H9 (cell line): ENCODE results near the gene PRR13. TPM values are rescaled to one million over a fixed set of nuclear protein-coding genes. Genes with fewer than 3 reads are reported as not detected.

Experiments
- DNase-seq: peaks from one replicate; pipeline ENCODE4 v3.0.0-alpha.2; 2017
- H2AFZ ChIP-seq: one replicate; pipeline ENCODE4 v1.6.1; 2013; ENCODE audit warnings: mild to moderate bottlenecking, low read length, control low read depth, moderate library complexity
- H2AK5ac ChIP-seq: 2 replicates; pipeline ENCODE4 v1.6.1; 2013; ENCODE audit warnings: low read length, control low read depth, mixed read lengths; ENCODE audit not compliant: insufficient read length
- H2BK120ac ChIP-seq: one replicate; pipeline ENCODE4 v1.6.1; 2013; ENCODE audit warnings: low read depth, mild to moderate bottlenecking, low read length, control low read depth, inconsistent platforms; ENCODE audit not compliant: poor library complexity, severe bottlenecking
- H2BK12ac ChIP-seq: 2 replicates; pipeline ENCODE4 v1.6.1; 2013; ENCODE audit warnings: low read length, control low read depth, mixed read lengths, low read depth; ENCODE audit not compliant: insufficient read length
- H2BK15ac ChIP-seq: 2 replicates; pipeline ENCODE4 v1.6.1; 2013; ENCODE audit warnings: low read depth, low read length, control low read depth
- H2BK20ac ChIP-seq: one replicate; pipeline ENCODE4 v1.6.1; 2013; ENCODE audit warnings: low read depth, mild to moderate bottlenecking, low read length, control low read depth, inconsistent platforms; ENCODE audit not compliant: poor library complexity, severe bottlenecking
- H2BK5ac ChIP-seq: 2 replicates; pipeline ENCODE4 v1.6.1; 2013; ENCODE audit warnings: low read length, control low read depth, mixed read lengths; ENCODE audit not compliant: insufficient read length
- H3K14ac ChIP-seq: 2 replicates; pipeline ENCODE4 v1.6.1; 2013; ENCODE audit warnings: low read length, control low read depth; ENCODE audit not compliant: insufficient read depth
- H3K18ac ChIP-seq: 2 replicates; pipeline ENCODE4 v1.6.1; 2013; ENCODE audit warnings: low read depth, mild to moderate bottlenecking, mixed read lengths, low read length, control low read depth; ENCODE audit not compliant: insufficient read length
- H3K23ac ChIP-seq: 2 replicates; pipeline ENCODE4 v1.6.1; 2013; ENCODE audit warnings: low read length, control low read depth, mixed read lengths, low read depth; ENCODE audit not compliant: insufficient read length
- H3K23me2 ChIP-seq: 2 replicates; pipeline ENCODE4 v1.6.1; 2013; ENCODE audit warnings: low read depth, mild to moderate bottlenecking, mixed read lengths, low read length, control low read depth; ENCODE audit not compliant: insufficient read length, poor library complexity, severe bottlenecking
- H3K27ac ChIP-seq: 2 replicates; pipeline ENCODE4 v1.5.1; 2013; ENCODE audit warnings: low read length, control low read depth, mixed read lengths, low read depth; ENCODE audit not compliant: insufficient read length
- H3K27me3 ChIP-seq: 2 replicates; pipeline ENCODE4 v1.6.1; 2013; ENCODE audit warnings: low read length, control low read depth, inconsistent platforms; ENCODE audit not compliant: insufficient read depth
- H3K4ac ChIP-seq: 2 replicates; pipeline ENCODE4 v1.6.1; 2013; ENCODE audit warnings: low read depth, mild to moderate bottlenecking, control low read depth, inconsistent platforms, low read length, moderate library complexity
- H3K4me1 ChIP-seq: 2 replicates; pipeline ENCODE4 v1.6.1; 2013; ENCODE audit warnings: low read length, control low read depth, inconsistent platforms; ENCODE audit not compliant: insufficient read depth
- H3K4me2 ChIP-seq: 2 replicates; pipeline ENCODE4 v1.6.1; 2013; ENCODE audit warnings: low read length, control low read depth, mixed read lengths; ENCODE audit not compliant: insufficient read length, insufficient read depth
- H3K56ac ChIP-seq: 2 replicates; pipeline ENCODE4 v1.6.1; 2013; ENCODE audit warnings: low read depth, mild to moderate bottlenecking, mixed read lengths, low read length, control low read depth; ENCODE audit not compliant: insufficient read length
- H3K79me1 ChIP-seq: 2 replicates; pipeline ENCODE4 v1.6.1; 2013; ENCODE audit warnings: low read depth, mild to moderate bottlenecking, moderate library complexity, low read length, control low read depth, inconsistent platforms; ENCODE audit not compliant: insufficient read depth, poor library complexity, severe bottlenecking
- H3K79me2 ChIP-seq: 2 replicates; pipeline ENCODE4 v1.6.1; 2013; ENCODE audit warnings: low read length, control low read depth, inconsistent platforms; ENCODE audit not compliant: insufficient read depth
- H3K9ac ChIP-seq: 2 replicates; pipeline ENCODE4 v1.6.1; 2013; ENCODE audit warnings: low read length, control low read depth, mixed read lengths; ENCODE audit not compliant: insufficient read length; ENCODE audit errors: extremely low read depth
- H3K9me3 ChIP-seq: one replicate; pipeline ENCODE4 v1.6.1; 2013; ENCODE audit warnings: low read depth, low read length, inconsistent platforms; ENCODE audit not compliant: control insufficient read depth
- H3T11ph ChIP-seq: one replicate; pipeline ENCODE4 v1.6.1; 2013; ENCODE audit warnings: mild to moderate bottlenecking, low read length, control low read depth, inconsistent platforms
- H4K20me1 ChIP-seq: one replicate; pipeline ENCODE4 v1.6.1; 2013; ENCODE audit not compliant: control insufficient read depth, insufficient read length, insufficient read depth
- H4K5ac ChIP-seq: 2 replicates; pipeline ENCODE4 v1.6.1; 2013; ENCODE audit warnings: low read depth, mild to moderate bottlenecking, mixed read lengths, low read length, control low read depth; ENCODE audit not compliant: insufficient read length
- H4K8ac ChIP-seq: replicated peaks from 2 replicates; pipeline ENCODE4 v1.6.1; 2013; ENCODE audit warnings: low read length, control low read depth, mixed read lengths, low read depth; ENCODE audit not compliant: insufficient read length
- H4K91ac ChIP-seq: 2 replicates; pipeline ENCODE4 v1.6.1; 2013; ENCODE audit warnings: low read depth, mild to moderate bottlenecking, moderate library complexity, mixed read lengths, low read length, control low read depth; ENCODE audit not compliant: insufficient read length
- H3K27ac Mint-ChIP-seq, 3 experiments: 2 replicates in 2 of 3; 3 replicates in 1 of 3; pipeline ENCODE4 v1.8.0; 2020 to 2021; ENCODE audit warnings: mixed read lengths in 3 of 3, mild to moderate bottlenecking in 1 of 3, moderate library complexity in 1 of 3
- H3K27me3 Mint-ChIP-seq: 2 replicates; pipeline ENCODE4 v1.8.0; 2021; ENCODE audit warnings: low read depth, mild to moderate bottlenecking, moderate library complexity, mixed read lengths
- H3K36me3 Mint-ChIP-seq, 3 experiments: 2 replicates in 2 of 3; 3 replicates in 1 of 3; pipeline ENCODE4 v1.8.0; 2020 to 2021; ENCODE audit warnings: low read depth in 3 of 3, mixed read lengths in 3 of 3; ENCODE audit not compliant: insufficient read depth in 1 of 3
- H3K4me1 Mint-ChIP-seq, 2 experiments: 2 replicates each; pipeline ENCODE4 v1.8.0; 2020; ENCODE audit warnings: mixed read lengths in 2 of 2
- H3K4me3 Mint-ChIP-seq, 2 experiments: 2 replicates in 1 of 2; 3 replicates in 1 of 2; pipeline ENCODE4 v1.8.0; 2020 to 2021; ENCODE audit warnings: mild to moderate bottlenecking in 2 of 2, mixed read lengths in 2 of 2, moderate library complexity in 1 of 2
- H3K9me3 Mint-ChIP-seq, 2 experiments: 2 replicates in 1 of 2; 3 replicates in 1 of 2; pipeline ENCODE4 v1.8.0; 2020; ENCODE audit warnings: mild to moderate bottlenecking in 2 of 2, mixed read lengths in 2 of 2, moderate library complexity in 1 of 2
- CTCF ChIP-seq: fragments of 200-600 bp; sonication (generic); conservative IDR thresholded peaks from 3 replicates; pipeline ENCODE4 v1.8.0; 2021; ENCODE audit warnings: antibody characterized with exemption, mild to moderate bottlenecking
- WGBS: extraction: QIAGEN DNeasy Blood & Tissue Kit; methylation state at CpG from one replicate; pipeline ENCODE4 v1.1.7; 2013; ENCODE audit warnings: missing lambda C conversion rate, low lambda C conversion rate, mixed read lengths; ENCODE audit not compliant: insufficient read length; ENCODE audit errors: extremely low coverage; 5-methylcytosine and 5-hydroxymethylcytosine counted together
- total RNA-seq: library from RNA; stranded (reverse); gene quantifications from 2 replicates; pipeline ENCODE4 v1.2.1, GENCODE V29; 2021

The PRR13 gene
- total RNA-seq, 1 experiment from 2014 or later, result 147 TPM

GRCh38 chr12:53413485-53414204 is 27.9 kb upstream of the PRR13 start:
- H4K5ac ChIP-seq, result no peak overlapping the region
- peaks cover 2% of the 10 kb centered on the region; the same call in 1 of the 2 replicates for H3K27me3 Mint-ChIP-seq
- H3K4me1 ChIP-seq, result no peaks in the 10 kb centered on the region; the same call in 1 of the 2 replicates
- no peak overlapping the region for H3K56ac ChIP-seq
- H3K27ac ChIP-seq, result no peak overlapping the region
- H2AFZ ChIP-seq, result no peak overlapping the region
- H2BK15ac ChIP-seq, result no peak overlapping the region
- DNase-seq, result no peak
- H3K4me2 ChIP-seq, result no peak overlapping the region
- no peak overlapping the region for H3K27ac Mint-ChIP-seq
- no peaks in the 10 kb centered on the region for H4K20me1 ChIP-seq
- H3K36me3 Mint-ChIP-seq, result peaks cover 15 to 42% (median 42%) of the 10 kb centered on the region in 3 experiments; a peak in 6 of 7 replicates
- H3K79me1 ChIP-seq, result no peaks in the 10 kb centered on the region
- no peaks in the 10 kb centered on the region for H3K9me3 ChIP-seq
- no peak overlapping the region for H3K18ac ChIP-seq
- H4K8ac ChIP-seq, result no peak overlapping the region
- no peak overlapping the region for H2AK5ac ChIP-seq
- no peak for TF ChIP-seq CTCF
- no peak overlapping the region for H3K14ac ChIP-seq
- no peak overlapping the region for H3T11ph ChIP-seq
- H3K79me2 ChIP-seq, result no peaks in the 10 kb centered on the region
- H3K9me3 Mint-ChIP-seq, result no peaks in the 10 kb centered on the region
- H2BK120ac ChIP-seq, result no peak overlapping the region
- no peak overlapping the region for H2BK20ac ChIP-seq
- H4K91ac ChIP-seq, result no peak overlapping the region
- no peak overlapping the region for H3K4ac ChIP-seq
- no peak overlapping the region for H2BK5ac ChIP-seq
- H3K4me1 Mint-ChIP-seq, result peaks cover 20% of the 10 kb centered on the region in 2 experiments
- H3K4me3 Mint-ChIP-seq, result no peak overlapping the region
- no CpG with 5 or more reads among the region's 3 CpGs for WGBS
- H3K23ac ChIP-seq, result no peak overlapping the region
- H3K23me2 ChIP-seq, result no peaks in the 10 kb centered on the region
- H3K9ac ChIP-seq, result no peak overlapping the region
- H2BK12ac ChIP-seq, result no peak overlapping the region
- no peaks in the 10 kb centered on the region; the same call in 1 of the 2 replicates for H3K27me3 ChIP-seq
